ENCODE results near the gene PLCH2. TPM values are rescaled to one million over a fixed set of nuclear protein-coding genes. Genes with fewer than 3 reads are reported as not detected.
A peak's percentile ranks its signal among the peaks of the same experiment; 100 is the strongest.

Gene PLCH2
- total RNA-seq, 2 experiments from 2014 or later = 9.8 to 11.8 TPM

GRCh38 chr1:2529784-2530512 is 53.9 kb downstream of the PLCH2 start, which contains the start of gene HES5:
Gene HES5 (minus strand): TSS chr1:2530263. CDS start chr1:2530164, 99 bp downstream.
- POLR2A ChIA-PET = interaction anchor here (0.5 to 2.4 kb wide), 3 partner anchors 18 to 141 kb away, joined by 3 to 14 read pairs (median 4); partner anchors contain the start of gene TNFRSF14
- ATAC-seq (no peak), DNase-seq (no peak)
- H3K27ac Mint-ChIP-seq = no peak within 1 kb of the TSS
- H3K27me3 Mint-ChIP-seq (ENCODE audit: low read depth) = peaks cover 35% of the 10 kb centered on the region
- H3K4me1 Mint-ChIP-seq (ENCODE audit: low read depth) = peaks cover 20% of the 10 kb centered on the region
- H3K4me3 Mint-ChIP-seq = peak within 1 kb of the TSS; percentile 51
- no peaks in the 10 kb centered on the region for H3K9me3 Mint-ChIP-seq (ENCODE audit: insufficient read depth)
- CTCF ChIA-PET = interaction anchor here (1.1 to 1.2 kb wide), 2 partner anchors 9 to 19 kb away, joined by 3 to 4 read pairs; no protein-coding TSS in a partner anchor
- H3K36me3 Mint-ChIP-seq (ENCODE audit: low read depth) = peaks cover 4% of the 10 kb centered on the region

GRCh38 chr1:2530513-2531361 is 54.6 kb downstream of the PLCH2 start:
- CTCF ChIA-PET = interaction anchor here (1.0 kb wide), 1 partner anchor 17 kb away, joined by 3 read pairs; no protein-coding TSS in a partner anchor
- no peak for ATAC-seq
- no peaks in the 10 kb centered on the region for H3K36me3 Mint-ChIP-seq (ENCODE audit: low read depth)
- no peak for DNase-seq
- POLR2A ChIA-PET = interaction anchor here (1.1 to 2.4 kb wide), 2 partner anchors 15 to 17 kb away, joined by 4 to 14 read pairs; no protein-coding TSS in a partner anchor
- no peak overlapping the region for H3K27ac Mint-ChIP-seq
- H3K4me1 Mint-ChIP-seq (ENCODE audit: low read depth) = peaks cover 17% of the 10 kb centered on the region
- H3K9me3 Mint-ChIP-seq (ENCODE audit: insufficient read depth) = no peaks in the 10 kb centered on the region
- no peak overlapping the region for H3K4me3 Mint-ChIP-seq
- H3K27me3 Mint-ChIP-seq (ENCODE audit: low read depth) = peaks cover 37% of the 10 kb centered on the region

GRCh38 chr1:2532485-2533160 is 56.5 kb downstream of the PLCH2 start:
- ChIA-PET POLR2A (interaction anchor here (0.8 to 2.1 kb wide), 3 partner anchors 13 to 341 kb away, joined by 3 to 5 read pairs (median 5); no protein-coding TSS in a partner anchor), CTCF (interaction anchor here (1.2 kb wide), 1 partner anchor 9 kb away, joined by 5 read pairs; no protein-coding TSS in a partner anchor)
- DNase-seq (no peak), ATAC-seq (no peak)
- Mint-ChIP-seq H3K4me3 (no peak overlapping the region), H3K4me1 (ENCODE audit: low read depth) (peaks cover 9% of the 10 kb centered on the region), H3K36me3 (ENCODE audit: low read depth) (no peaks in the 10 kb centered on the region), H3K27ac (no peak overlapping the region), H3K27me3 (ENCODE audit: low read depth) (peaks cover 38% of the 10 kb centered on the region), H3K9me3 (ENCODE audit: insufficient read depth) (no peaks in the 10 kb centered on the region)

- CTCF ChIA-PET = interaction anchor here (1.2 kb wide), 1 partner anchor 9 kb away, joined by 5 read pairs; no protein-coding TSS in a partner anchor
- Mint-ChIP-seq H3K27me3 (ENCODE audit: low read depth) (peaks cover 38% of the 10 kb centered on the region), H3K9me3 (ENCODE audit: insufficient read depth) (no peaks in the 10 kb centered on the region), H3K4me1 (ENCODE audit: low read depth) (peaks cover 9% of the 10 kb centered on the region), H3K4me3 (no peak overlapping the region), H3K36me3 (ENCODE audit: low read depth) (no peaks in the 10 kb centered on the region), H3K27ac (no peak overlapping the region)
- DNase-seq = no peak
- POLR2A ChIA-PET = interaction anchor here (1.6 to 2.1 kb wide), 2 partner anchors 12 to 52 kb away, joined by 5 read pairs; no protein-coding TSS in a partner anchor
- no peak for ATAC-seq
These were observed 57.3 kb downstream of the PLCH2 start for GRCh38 chr1:2533365-2533764.

GRCh38 chr1:2534315-2534686 is 58.2 kb downstream of the PLCH2 start:
- H3K9me3 Mint-ChIP-seq (ENCODE audit: insufficient read depth) = no peaks in the 10 kb centered on the region
- H3K4me1 Mint-ChIP-seq (ENCODE audit: low read depth) = peaks cover 3% of the 10 kb centered on the region
- ChIA-PET POLR2A (no interaction called here), CTCF (no interaction called here)
- ATAC-seq = no peak
- peaks cover 31% of the 10 kb centered on the region for H3K27me3 Mint-ChIP-seq (ENCODE audit: low read depth)
- no peak overlapping the region for H3K4me3 Mint-ChIP-seq
- no peak for DNase-seq
- H3K36me3 Mint-ChIP-seq (ENCODE audit: low read depth) = no peaks in the 10 kb centered on the region
- H3K27ac Mint-ChIP-seq = no peak overlapping the region

- Mint-ChIP-seq H3K36me3 (ENCODE audit: low read depth) (no peaks in the 10 kb centered on the region), H3K27ac (no peak overlapping the region), H3K27me3 (ENCODE audit: low read depth) (peaks cover 28% of the 10 kb centered on the region), H3K4me3 (no peak overlapping the region), H3K4me1 (ENCODE audit: low read depth) (peaks cover 3% of the 10 kb centered on the region), H3K9me3 (ENCODE audit: insufficient read depth) (no peaks in the 10 kb centered on the region)
- ChIA-PET POLR2A (no interaction called here), CTCF (interaction anchor here (1.3 kb wide), 1 partner anchor 11 kb away, joined by 4 read pairs; no protein-coding TSS in a partner anchor)
- ATAC-seq (no peak), DNase-seq (no peak)
These were observed 58.8 kb downstream of the PLCH2 start for GRCh38 chr1:2534687-2535441.

- Mint-ChIP-seq H3K27me3 (ENCODE audit: low read depth) (peaks cover 28% of the 10 kb centered on the region), H3K27ac (no peak overlapping the region), H3K9me3 (ENCODE audit: insufficient read depth) (no peaks in the 10 kb centered on the region), H3K4me3 (no peak overlapping the region), H3K36me3 (ENCODE audit: low read depth) (no peaks in the 10 kb centered on the region), H3K4me1 (ENCODE audit: low read depth) (peaks cover 3% of the 10 kb centered on the region)
- no peak for DNase-seq
- ATAC-seq = no peak
- CTCF ChIA-PET = interaction anchor here (1.3 kb wide), 1 partner anchor 12 kb away, joined by 4 read pairs; no protein-coding TSS in a partner anchor
- POLR2A ChIA-PET = no interaction called here
These were observed 59.4 kb downstream of the PLCH2 start for GRCh38 chr1:2535455-2535854.

- H3K27me3 Mint-ChIP-seq (ENCODE audit: low read depth) = peaks cover 24% of the 10 kb centered on the region
- no peaks in the 10 kb centered on the region for H3K9me3 Mint-ChIP-seq (ENCODE audit: insufficient read depth)
- ATAC-seq (no peak), DNase-seq (no peak)
- no peak overlapping the region for H3K27ac Mint-ChIP-seq
- H3K4me1 Mint-ChIP-seq (ENCODE audit: low read depth) = peaks cover under 1% of the 10 kb centered on the region
- no peak overlapping the region for H3K4me3 Mint-ChIP-seq
- ChIA-PET CTCF (interaction anchor here (1.3 kb wide), 1 partner anchor 12 kb away, joined by 4 read pairs; no protein-coding TSS in a partner anchor), POLR2A (interaction anchor here (0.6 kb wide), 1 partner anchor 41 kb away, joined by 3 read pairs; no protein-coding TSS in a partner anchor)
- no peaks in the 10 kb centered on the region for H3K36me3 Mint-ChIP-seq (ENCODE audit: low read depth)
These were observed 59.9 kb downstream of the PLCH2 start for GRCh38 chr1:2535981-2536380.

GRCh38 chr1:2537784-2538115 is 61.7 kb downstream of the PLCH2 start:
- POLR2A ChIA-PET = no interaction called here
- CTCF ChIA-PET = no interaction called here
- Mint-ChIP-seq H3K36me3 (ENCODE audit: low read depth) (no peaks in the 10 kb centered on the region), H3K27me3 (ENCODE audit: low read depth) (peaks cover 19% of the 10 kb centered on the region), H3K4me1 (ENCODE audit: low read depth) (peaks cover 4% of the 10 kb centered on the region), H3K4me3 (no peak overlapping the region), H3K9me3 (ENCODE audit: insufficient read depth) (no peaks in the 10 kb centered on the region), H3K27ac (no peak overlapping the region)
- DNase-seq (no peak), ATAC-seq (no peak)

GRCh38 chr1:2538376-2538775 is 62.3 kb downstream of the PLCH2 start:
- Mint-ChIP-seq H3K9me3 (ENCODE audit: insufficient read depth) (no peaks in the 10 kb centered on the region), H3K4me3 (no peak overlapping the region), H3K27ac (no peak overlapping the region), H3K4me1 (ENCODE audit: low read depth) (peaks cover 4% of the 10 kb centered on the region), H3K27me3 (ENCODE audit: low read depth) (peaks cover 17% of the 10 kb centered on the region), H3K36me3 (ENCODE audit: low read depth) (no peaks in the 10 kb centered on the region)
- POLR2A ChIA-PET = no interaction called here
- ATAC-seq = no peak
- no peak for DNase-seq
- CTCF ChIA-PET = interaction anchor here (0.7 to 1.1 kb wide), 2 partner anchors 9 kb away, joined by 3 to 4 read pairs; no protein-coding TSS in a partner anchor

GRCh38 chr1:2538872-2539271 is 62.8 kb downstream of the PLCH2 start:
- no peaks in the 10 kb centered on the region for H3K9me3 Mint-ChIP-seq (ENCODE audit: insufficient read depth)
- H3K4me1 Mint-ChIP-seq (ENCODE audit: low read depth) = peaks cover 5% of the 10 kb centered on the region
- H3K4me3 Mint-ChIP-seq = no peak overlapping the region
- ChIA-PET POLR2A (interaction anchor here (1.0 kb wide), 1 partner anchor 39 kb away, joined by 3 read pairs; no protein-coding TSS in a partner anchor), CTCF (interaction anchor here (0.7 to 1.1 kb wide), 2 partner anchors 9 to 10 kb away, joined by 3 to 4 read pairs; no protein-coding TSS in a partner anchor)
- peaks cover 13% of the 10 kb centered on the region for H3K27me3 Mint-ChIP-seq (ENCODE audit: low read depth)
- DNase-seq (no peak), ATAC-seq (no peak)
- no peaks in the 10 kb centered on the region for H3K36me3 Mint-ChIP-seq (ENCODE audit: low read depth)
- H3K27ac Mint-ChIP-seq = no peak overlapping the region
